Measurements from ENCODE around the gene ACTR2. TPM values are rescaled to one million over a fixed set of nuclear protein-coding genes. Genes with fewer than 3 reads are reported as not detected.

ACTR2 gene
- total RNA-seq, 1 experiment from 2014 or later = 347 TPM

DNA sequence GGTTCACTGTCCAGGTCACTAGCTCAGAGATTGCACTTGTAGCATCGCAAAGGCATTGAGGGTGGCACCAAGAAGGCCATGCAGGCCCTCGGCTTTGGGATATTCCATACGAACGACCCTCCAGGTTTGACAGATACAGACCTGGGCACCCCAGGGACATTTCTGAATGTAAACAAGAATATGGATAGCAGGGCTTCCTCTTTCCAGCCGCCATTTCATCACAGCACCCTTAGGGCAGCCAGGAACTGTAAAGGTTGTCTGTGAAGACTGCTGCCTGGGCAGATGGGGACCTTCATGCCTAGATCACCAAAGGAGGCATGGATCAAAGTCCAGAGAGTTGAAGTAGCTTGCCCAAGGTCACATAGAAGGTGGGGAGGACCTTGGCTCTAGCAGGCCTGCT, 70.5 kb downstream of the ACTR2 start:
- POLR2A ChIA-PET = interaction anchor here (0.8 kb wide), 1 partner anchor 12 kb away, joined by 3 read pairs; no protein-coding TSS in a partner anchor
- BruUV-seq (replicated peaks) = no TSS peak
- TF ChIP-seq, protein P1, sequence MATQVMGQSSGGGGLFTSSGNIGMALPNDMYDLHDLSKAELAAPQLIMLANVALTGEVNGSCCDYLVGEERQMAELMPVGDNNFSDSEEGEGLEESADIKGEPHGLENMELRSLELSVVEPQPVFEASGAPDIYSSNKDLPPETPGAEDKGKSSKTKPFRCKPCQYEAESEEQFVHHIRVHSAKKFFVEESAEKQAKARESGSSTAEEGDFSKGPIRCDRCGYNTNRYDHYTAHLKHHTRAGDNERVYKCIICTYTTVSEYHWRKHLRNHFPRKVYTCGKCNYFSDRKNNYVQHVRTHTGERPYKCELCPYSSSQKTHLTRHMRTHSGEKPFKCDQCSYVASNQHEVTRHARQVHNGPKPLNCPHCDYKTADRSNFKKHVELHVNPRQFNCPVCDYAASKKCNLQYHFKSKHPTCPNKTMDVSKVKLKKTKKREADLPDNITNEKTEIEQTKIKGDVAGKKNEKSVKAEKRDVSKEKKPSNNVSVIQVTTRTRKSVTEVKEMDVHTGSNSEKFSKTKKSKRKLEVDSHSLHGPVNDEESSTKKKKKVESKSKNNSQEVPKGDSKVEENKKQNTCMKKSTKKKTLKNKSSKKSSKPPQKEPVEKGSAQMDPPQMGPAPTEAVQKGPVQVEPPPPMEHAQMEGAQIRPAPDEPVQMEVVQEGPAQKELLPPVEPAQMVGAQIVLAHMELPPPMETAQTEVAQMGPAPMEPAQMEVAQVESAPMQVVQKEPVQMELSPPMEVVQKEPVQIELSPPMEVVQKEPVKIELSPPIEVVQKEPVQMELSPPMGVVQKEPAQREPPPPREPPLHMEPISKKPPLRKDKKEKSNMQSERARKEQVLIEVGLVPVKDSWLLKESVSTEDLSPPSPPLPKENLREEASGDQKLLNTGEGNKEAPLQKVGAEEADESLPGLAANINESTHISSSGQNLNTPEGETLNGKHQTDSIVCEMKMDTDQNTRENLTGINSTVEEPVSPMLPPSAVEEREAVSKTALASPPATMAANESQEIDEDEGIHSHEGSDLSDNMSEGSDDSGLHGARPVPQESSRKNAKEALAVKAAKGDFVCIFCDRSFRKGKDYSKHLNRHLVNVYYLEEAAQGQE (IDR thresholded peaks at IDR 0.05; ENCODE audit: insufficient read depth in 1 of 2, low read depth in 2 of 2, low read length in 1 of 2) = no peak
- TF ChIP-seq CTCF (IDR thresholded peaks at IDR 0.05) = no peak
- no peak for TF ChIP-seq TCF7L2 (IDR thresholded peaks at IDR 0.05; ENCODE audit: low read depth, low read length)
- no peak for TF ChIP-seq SIN3A (IDR thresholded peaks at IDR 0.05; ENCODE audit: borderline replicate concordance, insufficient read depth, low read depth, low read length)
- no peak for TF ChIP-seq POLR2AphosphoS5 (IDR thresholded peaks at IDR 0.05; ENCODE audit: low read depth, low read length)
- no peak for DNase-seq (ENCODE audit: low read depth, low spot score)
- H3K36me3 ChIP-seq (ENCODE audit: control insufficient read depth, insufficient read depth, low read length) = no peaks in the 10 kb centered on the region
- CTCF ChIA-PET = no interaction called here
- no peak overlapping the region for H3K27ac ChIP-seq (ENCODE audit: low read length)
- in situ Hi-C loops (cut with HindIII; ENCODE audit: low pct_unique_long_range_greater_than_20kb, low sequenced_read_pairs) = no loop called here
- no peaks in the 10 kb centered on the region for H3K27me3 ChIP-seq (ENCODE audit: control insufficient read depth, insufficient read depth, low read length)
- H3K4me1 ChIP-seq (ENCODE audit: control insufficient read depth, insufficient read depth, low read length) = peaks cover 25% of the 10 kb centered on the region
- intact Hi-C loops (cut with micrococcal nuclease; ENCODE audit: unreplicated experiment) = no loop called here
- H3K4me3 ChIP-seq (ENCODE audit: low read depth in 2 of 2, low read length in 2 of 2) = no peak overlapping the region
- no peaks in the 10 kb centered on the region for H3K9me3 ChIP-seq (ENCODE audit: control insufficient read depth, insufficient read depth, low read depth, low read length)
- no peak for ATAC-seq

DNA sequence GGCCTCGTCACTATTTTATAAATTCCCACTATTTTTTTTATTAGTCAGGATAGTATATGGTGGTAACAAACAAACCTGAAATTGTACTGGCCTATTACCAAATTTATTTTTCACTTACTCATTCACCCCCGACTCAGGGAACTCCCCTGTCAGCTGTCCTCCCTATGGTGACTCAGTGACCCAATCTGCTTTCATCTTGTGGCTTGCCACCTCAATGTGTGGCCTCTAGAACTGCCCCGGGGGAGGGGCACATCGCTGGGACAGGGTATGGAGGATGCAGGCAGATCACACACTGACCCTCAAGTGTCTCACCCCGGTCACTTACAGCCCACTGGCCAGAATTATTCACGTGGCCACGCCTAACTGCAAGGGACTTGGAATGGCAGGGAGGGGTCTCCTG, 71.6 kb downstream of the ACTR2 start:
- Histone ChIP-seq H3K4me1 (ENCODE audit: control insufficient read depth, insufficient read depth, low read length) (peaks cover 25% of the 10 kb centered on the region), H3K27me3 (ENCODE audit: control insufficient read depth, insufficient read depth, low read length) (no peaks in the 10 kb centered on the region), H3K27ac (ENCODE audit: low read length) (no peak overlapping the region), H3K9me3 (ENCODE audit: control insufficient read depth, insufficient read depth, low read depth, low read length) (no peaks in the 10 kb centered on the region), H3K4me3 (ENCODE audit: low read depth in 2 of 2, low read length in 2 of 2) (no peak overlapping the region), H3K36me3 (ENCODE audit: control insufficient read depth, insufficient read depth, low read length) (no peaks in the 10 kb centered on the region)
- intact Hi-C loops (cut with micrococcal nuclease; ENCODE audit: unreplicated experiment) = no loop called here
- peak; percentile 82 for DNase-seq (ENCODE audit: low read depth, low spot score)
- no peak for TF ChIP-seq POLR2AphosphoS5 (IDR thresholded peaks at IDR 0.05; ENCODE audit: low read depth, low read length)
- TF ChIP-seq SIN3A (IDR thresholded peaks at IDR 0.05; ENCODE audit: borderline replicate concordance, insufficient read depth, low read depth, low read length) = no peak
- TF ChIP-seq CTCF (IDR thresholded peaks at IDR 0.05) = no peak
- TF ChIP-seq, protein P1 (IDR thresholded peaks at IDR 0.05; ENCODE audit: insufficient read depth in 1 of 2, low read depth in 2 of 2, low read length in 1 of 2) = no peak
- no peak for TF ChIP-seq TCF7L2 (IDR thresholded peaks at IDR 0.05; ENCODE audit: low read depth, low read length)
- in situ Hi-C loops (cut with HindIII; ENCODE audit: low pct_unique_long_range_greater_than_20kb, low sequenced_read_pairs) = no loop called here
- CTCF ChIA-PET = no interaction called here
- no TSS peak for BruUV-seq (replicated peaks)
- peak; percentile 10; the same call in 1 of the 2 replicates for ATAC-seq
- POLR2A ChIA-PET = no interaction called here
